Measurements from ENCODE around the gene HDAC4.

GRCh38 chr2:239110595-239111048 is 290.2 kb downstream of the HDAC4 start:
- no peak for TF ChIP-seq CTCF (IDR thresholded peaks at IDR 0.05; ENCODE audit: insufficient read depth, low read length, poor library complexity, severe bottlenecking)
- no peak for TF ChIP-seq EZH2phosphoT487 (conservative IDR thresholded peaks at IDR 0.05; ENCODE audit: low read length)
